Measurements from ENCODE around the gene FLT1. TPM values are rescaled to one million over a fixed set of nuclear protein-coding genes. Genes with fewer than 3 reads are reported as not detected.
A peak's percentile ranks its signal among the peaks of the same experiment; 100 is the strongest.

Gene FLT1
- total RNA-seq, 2 experiments from 2014 or later: 2.0 to 2.5 TPM

GRCh38 chr13:28339419-28339818, 155.5 kb downstream of the FLT1 start:
- Mint-ChIP-seq H3K27ac (no peak overlapping the region), H3K27me3 (peaks cover 9% of the 10 kb centered on the region), H3K4me3 (no peak overlapping the region), H3K4me1 (no peaks in the 10 kb centered on the region), H3K36me3 (ENCODE audit: low read depth) (no peaks in the 10 kb centered on the region), H3K9me3 (no peaks in the 10 kb centered on the region)
- no peak for DNase-seq
- POLR2A ChIA-PET: no interaction called here
- CTCF ChIA-PET: no interaction called here

- no peak overlapping the region for H3K27ac Mint-ChIP-seq
- H3K4me1 Mint-ChIP-seq: no peaks in the 10 kb centered on the region
- no peak for DNase-seq
- no peaks in the 10 kb centered on the region for H3K36me3 Mint-ChIP-seq (ENCODE audit: low read depth)
- ChIA-PET POLR2A (no interaction called here), CTCF (no interaction called here)
- H3K9me3 Mint-ChIP-seq: no peaks in the 10 kb centered on the region
- H3K27me3 Mint-ChIP-seq: peaks cover 6% of the 10 kb centered on the region
- H3K4me3 Mint-ChIP-seq: no peak overlapping the region
Measured at GRCh38 chr13:28338742-28339141, 156.2 kb downstream of the FLT1 start.

GRCh38 chr13:28338006-28338574, 156.8 kb downstream of the FLT1 start:
- H3K9me3 Mint-ChIP-seq: no peaks in the 10 kb centered on the region
- ChIA-PET POLR2A (no interaction called here), CTCF (no interaction called here)
- no peak overlapping the region for H3K4me3 Mint-ChIP-seq
- DNase-seq: no peak
- no peak overlapping the region for H3K27ac Mint-ChIP-seq
- peaks cover 12% of the 10 kb centered on the region for H3K27me3 Mint-ChIP-seq
- H3K36me3 Mint-ChIP-seq (ENCODE audit: low read depth): no peaks in the 10 kb centered on the region
- no peaks in the 10 kb centered on the region for H3K4me1 Mint-ChIP-seq

GRCh38 chr13:28337166-28338005, 157.5 kb downstream of the FLT1 start:
- no peak overlapping the region for H3K4me3 Mint-ChIP-seq
- H3K27me3 Mint-ChIP-seq: peaks cover 12% of the 10 kb centered on the region
- no peak overlapping the region for H3K27ac Mint-ChIP-seq
- H3K36me3 Mint-ChIP-seq (ENCODE audit: low read depth): no peaks in the 10 kb centered on the region
- no peaks in the 10 kb centered on the region for H3K9me3 Mint-ChIP-seq
- no peak for DNase-seq
- ChIA-PET POLR2A (no interaction called here), CTCF (no interaction called here)
- H3K4me1 Mint-ChIP-seq: no peaks in the 10 kb centered on the region

- Mint-ChIP-seq H3K9me3 (no peaks in the 10 kb centered on the region), H3K27me3 (peaks cover 12% of the 10 kb centered on the region), H3K27ac (no peak overlapping the region), H3K36me3 (ENCODE audit: low read depth) (no peaks in the 10 kb centered on the region), H3K4me3 (no peak overlapping the region), H3K4me1 (no peaks in the 10 kb centered on the region)
- ChIA-PET POLR2A (no interaction called here), CTCF (no interaction called here)
- DNase-seq: no peak
Measured at GRCh38 chr13:28336193-28336657, 158.7 kb downstream of the FLT1 start.

GRCh38 chr13:28333204-28333881, 161.6 kb downstream of the FLT1 start:
- Mint-ChIP-seq H3K4me1 (no peaks in the 10 kb centered on the region), H3K9me3 (no peaks in the 10 kb centered on the region), H3K36me3 (ENCODE audit: low read depth) (no peaks in the 10 kb centered on the region), H3K4me3 (no peak overlapping the region), H3K27ac (no peak overlapping the region), H3K27me3 (peaks cover 10% of the 10 kb centered on the region)
- ChIA-PET POLR2A (no interaction called here), CTCF (interaction anchor here (1.2 kb wide), 1 partner anchor 9 kb away, joined by 3 read pairs; no protein-coding TSS in a partner anchor)
- DNase-seq: no peak

- Mint-ChIP-seq H3K27ac (no peak overlapping the region), H3K4me1 (no peaks in the 10 kb centered on the region), H3K27me3 (peaks cover 11% of the 10 kb centered on the region), H3K9me3 (no peaks in the 10 kb centered on the region), H3K36me3 (ENCODE audit: low read depth) (no peaks in the 10 kb centered on the region), H3K4me3 (no peak overlapping the region)
- ChIA-PET POLR2A (no interaction called here), CTCF (interaction anchor here (1.8 kb wide), 1 partner anchor 467 kb away, joined by 5 read pairs; no protein-coding TSS in a partner anchor)
- no peak for DNase-seq
Measured at GRCh38 chr13:28329395-28330158, 165.4 kb downstream of the FLT1 start.

GRCh38 chr13:28328271-28328607, 166.7 kb downstream of the FLT1 start:
- Mint-ChIP-seq H3K9me3 (no peaks in the 10 kb centered on the region), H3K27ac (no peak overlapping the region), H3K4me1 (no peaks in the 10 kb centered on the region), H3K36me3 (ENCODE audit: low read depth) (no peaks in the 10 kb centered on the region), H3K27me3 (peaks cover 4% of the 10 kb centered on the region), H3K4me3 (no peak overlapping the region)
- ChIA-PET CTCF (interaction anchor here (0.6 to 1.8 kb wide), 2 partner anchors 8 to 468 kb away, joined by 3 to 5 read pairs; no protein-coding TSS in a partner anchor), POLR2A (no interaction called here)
- no peak for DNase-seq

GRCh38 chr13:28327373-28328270, 167.3 kb downstream of the FLT1 start:
- no peak for DNase-seq
- no peaks in the 10 kb centered on the region for H3K4me1 Mint-ChIP-seq
- no peak overlapping the region for H3K4me3 Mint-ChIP-seq
- POLR2A ChIA-PET: no interaction called here
- H3K9me3 Mint-ChIP-seq: no peaks in the 10 kb centered on the region
- H3K36me3 Mint-ChIP-seq (ENCODE audit: low read depth): no peaks in the 10 kb centered on the region
- CTCF ChIA-PET: interaction anchor here (1.8 kb wide), 1 partner anchor 469 kb away, joined by 5 read pairs; no protein-coding TSS in a partner anchor
- no peak overlapping the region for H3K27ac Mint-ChIP-seq
- peaks cover 3% of the 10 kb centered on the region for H3K27me3 Mint-ChIP-seq

GRCh38 chr13:28326056-28326455, 168.9 kb downstream of the FLT1 start:
- H3K9me3 Mint-ChIP-seq: no peaks in the 10 kb centered on the region
- POLR2A ChIA-PET: no interaction called here
- H3K4me3 Mint-ChIP-seq: no peak overlapping the region
- no peak for DNase-seq
- peaks cover 3% of the 10 kb centered on the region for H3K27me3 Mint-ChIP-seq
- H3K36me3 Mint-ChIP-seq (ENCODE audit: low read depth): no peaks in the 10 kb centered on the region
- H3K27ac Mint-ChIP-seq: no peak overlapping the region
- no peaks in the 10 kb centered on the region for H3K4me1 Mint-ChIP-seq
- CTCF ChIA-PET: interaction anchor here (0.6 to 2.6 kb wide), 5 partner anchors 9 to 469 kb away, joined by 3 to 10 read pairs (median 3); no protein-coding TSS in a partner anchor

GRCh38 chr13:28325022-28325421, 169.9 kb downstream of the FLT1 start:
- DNase-seq: no peak
- ChIA-PET POLR2A (no interaction called here), CTCF (interaction anchor here (1.1 to 2.9 kb wide), 5 partner anchors 8 to 472 kb away, joined by 3 to 15 read pairs (median 6); no protein-coding TSS in a partner anchor)
- H3K36me3 Mint-ChIP-seq (ENCODE audit: low read depth): no peaks in the 10 kb centered on the region
- H3K9me3 Mint-ChIP-seq: no peaks in the 10 kb centered on the region
- no peak overlapping the region for H3K27ac Mint-ChIP-seq
- H3K4me1 Mint-ChIP-seq: no peaks in the 10 kb centered on the region
- peaks cover 3% of the 10 kb centered on the region for H3K27me3 Mint-ChIP-seq
- no peak overlapping the region for H3K4me3 Mint-ChIP-seq

GRCh38 chr13:28324181-28324789, 170.6 kb downstream of the FLT1 start:
- no peaks in the 10 kb centered on the region for H3K36me3 Mint-ChIP-seq (ENCODE audit: low read depth)
- ChIA-PET POLR2A (interaction anchor here (0.6 kb wide), 1 partner anchor 312 kb away, joined by 3 read pairs; no protein-coding TSS in a partner anchor), CTCF (interaction anchor here (1.0 to 2.9 kb wide), 7 partner anchors 9 to 471 kb away, joined by 3 to 15 read pairs (median 4); partner anchors contain the start of gene POMP)
- H3K9me3 Mint-ChIP-seq: no peaks in the 10 kb centered on the region
- no peaks in the 10 kb centered on the region for H3K4me1 Mint-ChIP-seq
- H3K27ac Mint-ChIP-seq: no peak overlapping the region
- no peak overlapping the region for H3K4me3 Mint-ChIP-seq
- peak; percentile 54 for DNase-seq
- peaks cover 3% of the 10 kb centered on the region for H3K27me3 Mint-ChIP-seq
